ENCODE data around the gene SPRED1.
"Not testable (repeated sequence)": the region's sequence is repeated elsewhere in the genome, so short reads cannot be mapped to it uniquely, and the experiment has no call there.

Gene SPRED1

DNA sequence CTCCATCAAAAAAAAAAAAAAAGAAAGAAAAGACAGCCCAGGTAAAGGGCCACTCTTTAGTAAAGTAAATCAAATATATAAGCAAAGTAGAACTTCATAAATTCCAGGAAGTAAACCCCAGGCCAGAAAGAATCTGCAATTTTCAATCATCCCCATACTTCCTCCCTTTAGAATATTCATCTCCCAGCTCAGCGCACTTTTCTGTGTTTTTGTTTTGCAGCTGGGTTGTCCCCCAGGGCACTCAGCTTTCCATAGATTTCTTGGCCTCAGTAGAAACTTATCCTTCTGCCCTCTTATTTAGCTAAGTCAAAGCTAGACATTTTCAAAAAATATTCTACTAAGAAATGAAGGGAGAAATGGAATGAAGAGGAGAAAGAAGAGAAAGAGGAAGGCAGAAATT, 24.0 kb upstream of the SPRED1 start:
- TF ChIP-seq, protein P1, sequence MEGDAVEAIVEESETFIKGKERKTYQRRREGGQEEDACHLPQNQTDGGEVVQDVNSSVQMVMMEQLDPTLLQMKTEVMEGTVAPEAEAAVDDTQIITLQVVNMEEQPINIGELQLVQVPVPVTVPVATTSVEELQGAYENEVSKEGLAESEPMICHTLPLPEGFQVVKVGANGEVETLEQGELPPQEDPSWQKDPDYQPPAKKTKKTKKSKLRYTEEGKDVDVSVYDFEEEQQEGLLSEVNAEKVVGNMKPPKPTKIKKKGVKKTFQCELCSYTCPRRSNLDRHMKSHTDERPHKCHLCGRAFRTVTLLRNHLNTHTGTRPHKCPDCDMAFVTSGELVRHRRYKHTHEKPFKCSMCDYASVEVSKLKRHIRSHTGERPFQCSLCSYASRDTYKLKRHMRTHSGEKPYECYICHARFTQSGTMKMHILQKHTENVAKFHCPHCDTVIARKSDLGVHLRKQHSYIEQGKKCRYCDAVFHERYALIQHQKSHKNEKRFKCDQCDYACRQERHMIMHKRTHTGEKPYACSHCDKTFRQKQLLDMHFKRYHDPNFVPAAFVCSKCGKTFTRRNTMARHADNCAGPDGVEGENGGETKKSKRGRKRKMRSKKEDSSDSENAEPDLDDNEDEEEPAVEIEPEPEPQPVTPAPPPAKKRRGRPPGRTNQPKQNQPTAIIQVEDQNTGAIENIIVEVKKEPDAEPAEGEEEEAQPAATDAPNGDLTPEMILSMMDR (IDR thresholded peaks at IDR 0.05; ENCODE audit: low read depth, low read length): no peak
- H3K4me3 ChIP-seq (ENCODE audit: low read depth, low read length): no peak overlapping the region
- in situ Hi-C loops (cut with HindIII; ENCODE audit: low sequenced_read_pairs): no loop called here
- DNase-seq (ENCODE audit: low read depth, low spot score): no peak

DNA sequence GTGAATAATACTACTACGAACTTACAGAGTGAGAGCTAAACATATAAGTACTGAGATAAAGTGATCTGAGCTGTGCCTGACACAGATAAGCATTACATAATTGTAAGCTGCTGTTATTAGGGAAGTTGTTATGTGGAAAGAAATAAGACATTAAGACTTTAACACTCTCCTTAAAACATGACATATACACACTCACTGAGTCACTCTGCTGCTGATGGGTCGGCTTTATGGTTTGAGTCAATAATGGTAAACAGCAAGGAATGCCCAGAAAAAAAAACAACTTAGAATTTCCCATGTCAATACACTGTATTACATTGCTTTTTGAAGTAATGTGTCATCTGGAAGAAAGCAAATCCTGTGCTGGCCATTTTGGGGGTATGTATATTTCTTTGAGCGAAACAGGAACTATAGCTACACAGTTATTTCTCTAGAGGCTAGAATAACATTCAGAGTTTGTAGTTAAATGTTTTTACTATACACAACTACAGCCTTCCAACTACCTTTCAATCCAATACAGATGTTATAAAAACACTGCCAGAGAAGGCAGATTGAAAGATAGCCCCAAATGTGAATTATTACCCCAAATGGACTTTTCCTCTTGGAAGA, 22.8 kb upstream of the SPRED1 start:
- no peak for DNase-seq (ENCODE audit: low read depth, low spot score)
- in situ Hi-C loops (cut with HindIII; ENCODE audit: low sequenced_read_pairs): no loop called here
- H3K4me3 ChIP-seq (ENCODE audit: low read depth, low read length): no peak overlapping the region
- TF ChIP-seq, protein P1 (IDR thresholded peaks at IDR 0.05; ENCODE audit: low read depth, low read length): no peak

DNA sequence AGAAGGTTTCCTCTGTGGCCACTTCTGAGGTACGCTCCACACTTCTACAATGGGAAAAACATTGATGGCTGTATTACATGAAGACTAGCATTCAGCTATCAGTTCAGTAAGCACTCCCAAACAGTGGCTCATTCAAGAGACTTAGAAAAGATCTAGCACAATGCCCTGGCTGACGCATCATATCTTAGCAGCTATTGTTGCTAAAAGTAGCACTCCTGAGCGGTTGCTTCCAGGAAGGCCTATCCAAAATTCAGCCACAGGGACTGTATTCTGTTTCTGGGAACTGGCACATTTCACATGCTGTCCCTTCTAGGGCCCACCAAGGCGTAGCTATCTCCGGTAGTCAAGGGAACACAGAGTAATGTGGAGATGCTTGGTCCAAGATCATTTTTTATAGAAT, 21.2 kb upstream of the SPRED1 start:
- DNase-seq (ENCODE audit: low read depth, low spot score): no peak
- in situ Hi-C loops (cut with HindIII; ENCODE audit: low sequenced_read_pairs): no loop called here
- TF ChIP-seq, protein P1 (IDR thresholded peaks at IDR 0.05; ENCODE audit: low read depth, low read length): no peak
- no peak overlapping the region for H3K4me3 ChIP-seq (ENCODE audit: low read depth, low read length)

DNA sequence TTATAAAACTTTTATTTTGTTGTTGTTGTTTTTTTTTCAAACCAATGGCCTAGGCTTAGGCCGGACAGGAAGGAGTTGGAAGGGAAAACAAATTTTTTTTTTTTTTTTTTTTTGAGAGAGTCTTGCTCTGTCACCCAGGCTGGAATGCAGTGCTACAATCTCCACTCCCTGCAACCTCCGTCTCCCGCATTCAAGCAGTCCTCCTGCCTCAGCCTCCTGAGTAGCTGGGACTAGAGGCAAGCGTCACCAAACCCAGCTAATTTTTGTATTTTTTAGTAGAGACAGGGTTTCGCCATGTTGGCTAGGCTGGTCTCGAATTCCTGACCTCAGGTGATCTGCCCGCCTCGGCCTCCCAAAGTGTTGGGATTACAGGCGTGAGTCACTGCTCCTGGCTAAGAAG, 15.6 kb upstream of the SPRED1 start:
- in situ Hi-C loops (cut with HindIII; ENCODE audit: low sequenced_read_pairs); DNase-seq (ENCODE audit: low read depth, low spot score); H3K4me3 ChIP-seq (ENCODE audit: low read depth, low read length): not testable (repeated sequence)

DNA sequence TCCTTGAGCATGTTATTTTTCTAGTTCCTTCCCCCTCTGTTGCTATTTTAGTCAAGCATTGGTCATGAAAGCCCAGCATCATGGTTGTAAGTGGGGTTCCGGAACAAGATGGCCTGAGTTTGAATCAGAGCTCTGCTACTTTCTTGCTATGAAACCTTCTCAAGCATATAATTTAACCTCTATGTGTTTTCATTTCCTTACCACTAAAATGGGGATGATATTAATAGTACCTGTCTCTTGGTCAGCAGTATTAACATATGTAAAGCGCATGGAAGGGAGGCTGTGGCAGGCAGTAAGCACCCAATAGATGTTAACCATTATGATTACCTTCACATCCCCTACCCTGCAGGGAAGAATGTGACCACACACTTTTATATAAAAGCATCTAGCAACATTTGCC, 14.3 kb upstream of the SPRED1 start:
- TF ChIP-seq, protein P1 (IDR thresholded peaks at IDR 0.05; ENCODE audit: low read depth, low read length): no peak
- H3K4me3 ChIP-seq (ENCODE audit: low read depth, low read length): no peak overlapping the region
- in situ Hi-C loops (cut with HindIII; ENCODE audit: low sequenced_read_pairs): no loop called here
- DNase-seq (ENCODE audit: low read depth, low spot score): no peak

DNA sequence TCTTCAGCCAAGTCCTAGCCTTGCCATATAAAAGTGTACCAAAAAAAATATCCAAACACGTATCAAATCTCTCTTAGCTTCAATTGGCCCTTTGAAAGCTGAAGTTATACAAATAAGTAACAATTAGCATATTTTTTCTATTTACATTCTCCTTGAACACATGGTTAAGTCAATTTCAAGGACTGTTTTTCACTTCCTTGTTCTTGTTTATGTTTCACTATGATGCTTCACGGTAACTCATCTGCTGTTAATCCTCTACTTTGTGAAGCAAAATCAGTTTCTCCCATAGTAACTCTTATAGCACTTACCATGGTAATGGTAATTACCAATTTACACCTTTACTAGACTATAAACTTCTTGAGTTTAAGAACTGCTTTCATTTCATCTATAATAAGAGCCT, 10.6 kb upstream of the SPRED1 start:
- TF ChIP-seq, protein P1 (IDR thresholded peaks at IDR 0.05; ENCODE audit: low read depth, low read length): no peak
- H3K4me3 ChIP-seq (ENCODE audit: low read depth, low read length): no peak overlapping the region
- DNase-seq (ENCODE audit: low read depth, low spot score): no peak
- in situ Hi-C loops (cut with HindIII; ENCODE audit: low sequenced_read_pairs): no loop called here

DNA sequence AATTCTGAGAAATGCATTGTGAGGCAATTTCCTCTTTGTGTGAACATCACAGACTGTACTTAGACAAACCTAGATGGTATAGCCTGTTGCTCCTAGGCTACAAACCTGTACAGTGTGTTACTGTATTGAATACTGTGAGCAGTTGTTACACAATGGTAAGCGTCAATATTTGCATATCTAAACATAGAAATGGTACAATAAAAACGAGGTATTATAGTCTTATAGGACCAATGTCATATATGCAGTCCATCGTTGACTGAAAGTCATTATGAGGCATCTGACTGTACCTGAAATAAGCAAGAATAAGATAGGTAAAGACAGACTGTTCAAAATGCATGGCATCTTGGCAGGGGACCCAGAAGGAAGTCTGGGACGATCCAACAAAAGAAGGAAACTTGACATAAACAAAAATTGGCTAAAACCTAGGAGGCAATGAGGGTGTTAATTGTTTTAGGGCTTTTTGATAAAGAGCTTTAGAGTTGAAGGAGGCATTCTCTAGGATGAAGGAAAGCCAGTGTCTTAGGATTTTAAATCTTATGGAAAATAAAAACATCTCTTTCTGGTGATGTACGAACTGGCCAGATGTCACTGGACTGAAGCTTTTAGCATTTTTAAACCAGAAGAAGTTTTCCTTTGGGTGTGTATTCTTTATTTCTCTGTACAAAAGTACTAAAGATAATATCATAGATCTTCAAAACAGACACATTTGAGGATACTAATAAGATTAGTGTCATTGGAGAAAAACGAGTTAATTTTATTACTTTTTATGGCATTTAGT, 9.2 kb upstream of the SPRED1 start:
- in situ Hi-C loops (cut with HindIII; ENCODE audit: low sequenced_read_pairs): no loop called here
- H3K4me3 ChIP-seq (ENCODE audit: low read depth, low read length): no peak overlapping the region
- DNase-seq (ENCODE audit: low read depth, low spot score): no peak
- TF ChIP-seq, protein P1 (IDR thresholded peaks at IDR 0.05; ENCODE audit: low read depth, low read length): no peak

All from astrocyte of the spinal cord (primary cell).